Sigmoid colon (tissue), 4 donors: Measurements from ENCODE around the gene KDM5A.

Experiments
- CTCF ChIP-seq, 4 experiments: fragments of 450-650 bp in 3 of 4; fragments of 200-600 bp in 1 of 4; IDR thresholded peaks; one replicate each; pipeline ENCODE4 v1.5.1; 2016 to 2019; ENCODE audit warnings: antibody characterized with exemption in 4 of 4, mild to moderate bottlenecking in 3 of 4, moderate library complexity in 2 of 4
- EP300 ChIP-seq, 4 donors: sonication (generic); formaldehyde crosslinking; IDR thresholded peaks; one replicate each; pipeline ENCODE4 v1.6.1; 2017; ENCODE audit warnings: antibody characterized with exemption in 4 of 4
- POLR2A ChIP-seq, 2 donors: fragments of 450-650 bp; IDR thresholded peaks; one replicate each; pipeline ENCODE4 v1.6.1; 2016; ENCODE audit warnings: antibody characterized with exemption in 2 of 2, mild to moderate bottlenecking in 2 of 2, moderate library complexity in 2 of 2

DNA sequence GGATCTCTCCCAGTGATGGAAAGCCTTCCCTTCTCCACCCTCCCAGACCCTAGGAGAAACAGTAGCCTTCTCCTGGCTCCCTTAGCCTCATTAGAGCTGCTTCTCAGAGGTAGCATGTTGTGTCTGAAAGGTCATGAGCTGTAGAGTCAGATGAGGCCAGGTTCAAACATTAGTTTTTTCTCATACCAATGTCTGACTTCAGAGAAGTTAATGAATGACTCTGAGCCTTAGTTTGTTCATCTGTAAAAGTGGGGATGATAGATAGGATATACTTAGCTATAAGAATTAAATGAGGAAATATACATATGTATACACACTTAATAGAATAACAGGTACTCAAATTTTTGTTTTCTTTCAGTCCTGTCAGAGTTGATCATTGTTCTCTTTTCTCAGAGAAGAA lies 127.0 kb downstream of the KDM5A start:
- TF ChIP-seq POLR2A (IDR thresholded peaks at IDR 0.05) (no peak), CTCF (IDR thresholded peaks at IDR 0.05) (no peak), EP300 (IDR thresholded peaks at IDR 0.05) (no peak)
